HepG2 (cell line): ENCODE measurements around the gene RHBDF2. TPM values are rescaled to one million over a fixed set of nuclear protein-coding genes. Genes with fewer than 3 reads are reported as not detected.

ENCODE experiments used
- ARID5B ChIP-seq: IDR thresholded peaks from 2 replicates; pipeline ENCODE4 v1.4.0; 2020; ENCODE audit warnings: mild to moderate bottlenecking, missing genetic modification reagents
- ARNTL ChIP-seq: sonication (generic); formaldehyde crosslinking; IDR thresholded peaks from 2 replicates; pipeline ENCODE4 v1.4.0; 2020; ENCODE audit warnings: mild to moderate bottlenecking, missing genetic modification reagents
- DDIT3 ChIP-seq: sonication (generic); formaldehyde crosslinking; IDR thresholded peaks from 2 replicates; pipeline ENCODE4 v1.4.0; 2020; ENCODE audit warnings: mild to moderate bottlenecking, missing genetic modification reagents
- IKZF1 ChIP-seq: fragments of 450-650 bp; IDR thresholded peaks from 2 replicates; pipeline ENCODE4 v1.7.1; 2016
- IRF1 ChIP-seq: sonication (generic); formaldehyde crosslinking; IDR thresholded peaks from 2 replicates; pipeline ENCODE4 v1.4.0; 2020; ENCODE audit warnings: low read depth, mild to moderate bottlenecking, missing genetic modification reagents
- KDM2A ChIP-seq: sonication (generic); formaldehyde crosslinking; IDR thresholded peaks from 2 replicates; pipeline ENCODE4 v1.4.0; 2020; ENCODE audit warnings: low read depth, missing genetic modification reagents, borderline replicate concordance
- MXD4 ChIP-seq: IDR thresholded peaks from 2 replicates; pipeline ENCODE4 v1.6.1; 2016; ENCODE audit warnings: mild to moderate bottlenecking, missing biosample characterization, missing genetic modification reagents
- SP5 ChIP-seq: IDR thresholded peaks from 2 replicates; pipeline ENCODE4 v1.6.1; 2016; ENCODE audit warnings: low read depth, borderline replicate concordance
- SRY ChIP-seq: sonication (generic); formaldehyde crosslinking; IDR thresholded peaks from 2 replicates; pipeline ENCODE4 v1.8.0; 2022; ENCODE audit warnings: mild to moderate bottlenecking, missing genetic modification reagents
- TFDP2 ChIP-seq: sonication (generic); formaldehyde crosslinking; IDR thresholded peaks from 2 replicates; pipeline ENCODE4 v1.4.0; 2020; ENCODE audit warnings: missing genetic modification reagents
- THAP9 ChIP-seq: sonication (generic); formaldehyde crosslinking; IDR thresholded peaks from 2 replicates; pipeline ENCODE4; 2020; ENCODE audit warnings: missing genetic modification reagents, mild to moderate bottlenecking, borderline replicate concordance
- TSC22D2 ChIP-seq: sonication (generic); formaldehyde crosslinking; IDR thresholded peaks from 2 replicates; pipeline ENCODE4 v1.5.1; 2020; ENCODE audit warnings: missing genetic modification reagents, mild to moderate bottlenecking, borderline replicate concordance
- XRCC5 ChIP-seq: fragments of 200-400 bp; formaldehyde crosslinking; optimal IDR thresholded peaks from 2 replicates; pipeline ENCODE3; 2017; ENCODE audit warnings: mild to moderate bottlenecking, low read length
- ZFP91 ChIP-seq: sonication (generic); formaldehyde crosslinking; IDR thresholded peaks from 2 replicates; pipeline ENCODE4 v1.9.0; 2022; ENCODE audit warnings: missing genetic modification reagents, mild to moderate bottlenecking, borderline replicate concordance
- ZNF143 ChIP-seq: sonication (generic); formaldehyde crosslinking; IDR thresholded peaks from 2 replicates; pipeline ENCODE4 v1.4.0; 2020; ENCODE audit warnings: missing genetic modification reagents
- ZNF274 ChIP-seq: sonication (generic); formaldehyde crosslinking; IDR thresholded peaks from 2 replicates; pipeline ENCODE4 v1.5.1; 2020; ENCODE audit warnings: mild to moderate bottlenecking, missing genetic modification reagents
- ZNF724P ChIP-seq: sonication (generic); formaldehyde crosslinking; IDR thresholded peaks from 2 replicates; pipeline ENCODE4 v1.8.0; 2022; ENCODE audit warnings: missing genetic modification reagents, borderline replicate concordance
- polyA plus RNA-seq, 8 experiments: library from polyadenylated mRNA; depleted of rRNA in 3 of 8; stranded (reverse) in 7 of 8; unstranded in 1 of 8; fragments of >200 nt; fragmentation: Illumina TruSeq in 4 of 8; extraction: Trizol in 4 of 8; gene quantifications; 2 replicates each; pipeline versions ENCODE4 v1.2.1 to v1.2.3, GENCODE V29; 2011 to 2016; ENCODE audit warnings: low read depth in 4 of 8, missing spikeins in 1 of 8, mixed read lengths in 1 of 8; ENCODE audit not compliant: insufficient read depth in 1 of 8
- total RNA-seq, 5 experiments: library from RNA; depleted of rRNA; stranded (reverse); fragments of >200 nt; fragmentation: Illumina TruSeq; extraction: Trizol; gene quantifications; 2 replicates each; pipeline ENCODE4 v1.2.3, GENCODE V29; 2016; ENCODE audit warnings: low read depth in 1 of 5

Gene RHBDF2
- total and polyA plus RNA-seq, 2 of the 13 experiments (the other 11 are each of a cell fraction or from before 2014, with no cell fraction given): 7.8 to 24.2 TPM

- TF ChIP-seq KDM2A (CRISPR knock-in tag) (peak; percentile 72), DDIT3 (CRISPR knock-in tag) (no peak), ZNF143 (CRISPR knock-in tag) (no peak), ARNTL (CRISPR knock-in tag) (no peak), IKZF1 (no peak), SP5 (CRISPR knock-in tag) (no peak), ZFP91 (peak; percentile 83), IRF1 (0 out of 2 replicates have a peak, but pooled peaks have one; percentile 59), XRCC5 (peak; percentile 18), TFDP2 (CRISPR knock-in tag) (peak; percentile 68; the same call in 1 of the 2 replicates), TSC22D2 (CRISPR knock-in tag) (0 out of 2 replicates have a peak, but pooled peaks have one; percentile 9), ZNF724P (0 out of 2 replicates have a peak, but pooled peaks have one; percentile 34), MXD4 (CRISPR knock-in tag) (peak; percentile 81), ZNF274 (CRISPR knock-in tag) (peak; percentile 90; the same call in 1 of the 2 replicates), THAP9 (CRISPR knock-in tag) (peak; percentile 78), SRY (CRISPR knock-in tag) (peak; percentile 85), ARID5B (CRISPR knock-in tag) (peak; percentile 62; the same call in 1 of the 2 replicates)
These were observed 3.0 kb downstream of the RHBDF2 start (continued) for GRCh38 chr17:76497979-76498875.
